Fibroblast of the aortic adventitia (primary cell): ENCODE data around the gene MED19. TPM values are rescaled to one million over a fixed set of nuclear protein-coding genes. Genes with fewer than 3 reads are reported as not detected.

Experiments used
- DNase-seq: peaks from one replicate; pipeline ENCODE4 v3.0.0-alpha.2; 2010; ENCODE audit warnings: low read depth
- H3K4me3 ChIP-seq: 2 replicates; pipeline ENCODE4 v1.5.1; 2011; ENCODE audit warnings: low read depth, mild to moderate bottlenecking, control low read depth, low read length, moderate library complexity
- small RNA-seq: library from RNA; depleted of rRNA; stranded (forward); fragments of <200 nt; gene quantifications from one replicate; pipeline ENCODE3, GENCODE V24; 2012
- total RNA-seq: library from RNA; depleted of rRNA; stranded (reverse); fragments of >200 nt; gene quantifications from 2 replicates; pipeline ENCODE4 v1.2.3, GENCODE V29; 2012; ENCODE audit warnings: low replicate concordance
- TF ChIP-seq, protein P1 (sequence below): IDR thresholded peaks from 2 replicates; pipeline ENCODE4 v1.5.1; 2011; ENCODE audit warnings: mild to moderate bottlenecking, low read length, control low read depth, inconsistent platforms; ENCODE audit not compliant: insufficient read depth

Gene MED19
- total RNA-seq, 1 donor, result 16.9 TPM

DNA sequence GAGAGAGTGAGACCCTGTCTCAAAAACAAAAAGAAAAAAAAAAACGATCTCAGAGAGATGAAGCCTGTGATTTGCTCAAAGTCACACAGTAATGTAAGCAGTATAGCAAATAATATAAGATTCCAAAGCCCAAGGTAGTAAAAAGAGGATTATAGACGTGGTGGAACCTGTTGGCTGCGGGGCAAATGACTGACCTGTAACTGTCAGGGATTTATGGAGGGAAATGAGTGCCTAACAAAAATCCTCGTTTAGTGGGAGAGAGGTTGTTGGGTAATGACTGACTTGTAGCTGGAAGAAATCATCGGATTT lies 55.2 kb downstream of the MED19 start:
- TF ChIP-seq, protein P1, sequence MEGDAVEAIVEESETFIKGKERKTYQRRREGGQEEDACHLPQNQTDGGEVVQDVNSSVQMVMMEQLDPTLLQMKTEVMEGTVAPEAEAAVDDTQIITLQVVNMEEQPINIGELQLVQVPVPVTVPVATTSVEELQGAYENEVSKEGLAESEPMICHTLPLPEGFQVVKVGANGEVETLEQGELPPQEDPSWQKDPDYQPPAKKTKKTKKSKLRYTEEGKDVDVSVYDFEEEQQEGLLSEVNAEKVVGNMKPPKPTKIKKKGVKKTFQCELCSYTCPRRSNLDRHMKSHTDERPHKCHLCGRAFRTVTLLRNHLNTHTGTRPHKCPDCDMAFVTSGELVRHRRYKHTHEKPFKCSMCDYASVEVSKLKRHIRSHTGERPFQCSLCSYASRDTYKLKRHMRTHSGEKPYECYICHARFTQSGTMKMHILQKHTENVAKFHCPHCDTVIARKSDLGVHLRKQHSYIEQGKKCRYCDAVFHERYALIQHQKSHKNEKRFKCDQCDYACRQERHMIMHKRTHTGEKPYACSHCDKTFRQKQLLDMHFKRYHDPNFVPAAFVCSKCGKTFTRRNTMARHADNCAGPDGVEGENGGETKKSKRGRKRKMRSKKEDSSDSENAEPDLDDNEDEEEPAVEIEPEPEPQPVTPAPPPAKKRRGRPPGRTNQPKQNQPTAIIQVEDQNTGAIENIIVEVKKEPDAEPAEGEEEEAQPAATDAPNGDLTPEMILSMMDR, result no peak
- no peak for DNase-seq
- H3K4me3 ChIP-seq, result peak overlapping the region; percentile 70

Small RNA genes within 50 kb of the gene (small RNA-seq; reads per million reads assigned to genes)
- gene TMX2-CTNND1, result not detected

Other genes with a start within 250 kb of the MED19 start
- gene SLC43A1, start 196.5 kb downstream of the MED19 start, total RNA-seq, result 11.4 and 15.3 TPM in 2 replicates
- gene TIMM10, start 181.5 kb downstream of the MED19 start, total RNA-seq, result 32.1 and 77.5 TPM in 2 replicates
- not detected in 2 replicates for gene SMTNL1, start 174.6 kb downstream of the MED19 start, total RNA-seq
- gene UBE2L6, start 144.5 kb downstream of the MED19 start, total RNA-seq, result 30.6 and 41.1 TPM in 2 replicates
- gene SERPING1, start 114.5 kb downstream of the MED19 start, total RNA-seq, result 64.9 and 77.0 TPM in 2 replicates
- 1.4 and 1.7 TPM in 2 replicates for gene YPEL4, start 62.3 kb downstream of the MED19 start, total RNA-seq
- 12.6 and 16.2 TPM in 2 replicates for gene CLP1, start 54.5 kb downstream of the MED19 start, total RNA-seq
- 30.0 and 49.6 TPM in 2 replicates for gene ZDHHC5, start 44.1 kb downstream of the MED19 start, total RNA-seq
- gene TMX2, start 378 bp upstream of the MED19 start, total RNA-seq, result 46.9 and 66.6 TPM in 2 replicates
- gene SELENOH, start 29.3 kb upstream of the MED19 start, total RNA-seq, result 63.4 and 139 TPM in 2 replicates
- gene BTBD18, start 39.6 kb upstream of the MED19 start, total RNA-seq, result 0.09 TPM in 1 of 2 replicates, not detected in the other
- gene CTNND1, start 49.6 kb upstream of the MED19 start, total RNA-seq, result 83.1 and 169 TPM in 2 replicates